ENCODE results near the gene CPNE5.

Gene CPNE5

DNA sequence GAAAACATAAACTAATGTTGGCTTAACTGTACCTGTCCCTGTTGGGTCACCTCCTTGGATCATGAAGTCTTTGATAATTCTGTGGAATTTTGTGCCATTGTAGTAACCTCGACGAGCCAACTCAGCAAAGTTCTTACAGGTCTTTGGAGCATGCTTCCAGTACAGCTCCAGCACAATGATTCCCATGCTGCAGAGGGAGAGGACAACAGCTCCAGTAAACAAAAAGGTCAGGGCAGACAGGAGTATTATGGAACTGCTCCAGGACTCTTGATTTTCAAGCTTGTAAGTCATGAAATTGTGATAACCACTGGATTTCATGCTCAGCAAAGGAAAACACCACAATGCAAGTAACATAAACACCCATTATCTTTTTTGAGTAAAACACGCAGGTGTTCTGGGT is 32.4 kb upstream of the CPNE5 start:
- Histone ChIP-seq H3K27me3 (ENCODE audit: control insufficient read depth in 1 of 2, insufficient read depth in 2 of 2, low read length in 2 of 2) (no peaks in the 10 kb centered on the region), H3K4me1 (ENCODE audit: insufficient read depth, low read length) (peaks cover 17% of the 10 kb centered on the region), H3K27ac (ENCODE audit: low read depth, low read length) (no peak overlapping the region), H3K36me3 (ENCODE audit: insufficient read depth, low read length) (no peaks in the 10 kb centered on the region), H3K9ac (ENCODE audit: low read length) (no peak overlapping the region), H3K4me3 (ENCODE audit: low read depth in 1 of 2, low read length in 2 of 2) (no peak overlapping the region), H3K9me3 (ENCODE audit: low read length) (no peaks in the 10 kb centered on the region)

- Histone ChIP-seq H3K27me3 (ENCODE audit: control insufficient read depth in 1 of 2, insufficient read depth in 2 of 2, low read length in 2 of 2) (no peaks in the 10 kb centered on the region), H3K4me1 (ENCODE audit: insufficient read depth, low read length) (no peaks in the 10 kb centered on the region), H3K4me3 (ENCODE audit: low read depth in 1 of 2, low read length in 2 of 2) (no peak overlapping the region), H3K36me3 (ENCODE audit: insufficient read depth, low read length) (peaks cover 6% of the 10 kb centered on the region), H3K27ac (ENCODE audit: low read depth, low read length) (no peak overlapping the region), H3K9ac (ENCODE audit: low read length) (no peak overlapping the region), H3K9me3 (ENCODE audit: low read length) (no peaks in the 10 kb centered on the region)
Measured at GRCh38 chr6:36867471-36868224, 28.4 kb upstream of the CPNE5 start.

GRCh38 chr6:36865835-36866234 is 26.6 kb upstream of the CPNE5 start:
- no peaks in the 10 kb centered on the region for H3K4me1 ChIP-seq (ENCODE audit: insufficient read depth, low read length)
- peaks cover 6% of the 10 kb centered on the region for H3K36me3 ChIP-seq (ENCODE audit: insufficient read depth, low read length)
- H3K27me3 ChIP-seq (ENCODE audit: control insufficient read depth in 1 of 2, insufficient read depth in 2 of 2, low read length in 2 of 2), result no peaks in the 10 kb centered on the region
- no peak overlapping the region for H3K4me3 ChIP-seq (ENCODE audit: low read depth in 1 of 2, low read length in 2 of 2)
- no peaks in the 10 kb centered on the region for H3K9me3 ChIP-seq (ENCODE audit: low read length)
- no peak overlapping the region for H3K9ac ChIP-seq (ENCODE audit: low read length)
- H3K27ac ChIP-seq (ENCODE audit: low read depth, low read length), result no peak overlapping the region

- Histone ChIP-seq H3K4me1 (ENCODE audit: insufficient read depth, low read length) (no peaks in the 10 kb centered on the region), H3K9ac (ENCODE audit: low read length) (no peak overlapping the region), H3K4me3 (ENCODE audit: low read depth in 1 of 2, low read length in 2 of 2) (no peak overlapping the region), H3K36me3 (ENCODE audit: insufficient read depth, low read length) (peaks cover 6% of the 10 kb centered on the region), H3K27me3 (ENCODE audit: control insufficient read depth in 1 of 2, insufficient read depth in 2 of 2, low read length in 2 of 2) (no peaks in the 10 kb centered on the region), H3K27ac (ENCODE audit: low read depth, low read length) (no peak overlapping the region), H3K9me3 (ENCODE audit: low read length) (no peaks in the 10 kb centered on the region)
Measured at GRCh38 chr6:36863670-36864540, 24.7 kb upstream of the CPNE5 start.

DNA sequence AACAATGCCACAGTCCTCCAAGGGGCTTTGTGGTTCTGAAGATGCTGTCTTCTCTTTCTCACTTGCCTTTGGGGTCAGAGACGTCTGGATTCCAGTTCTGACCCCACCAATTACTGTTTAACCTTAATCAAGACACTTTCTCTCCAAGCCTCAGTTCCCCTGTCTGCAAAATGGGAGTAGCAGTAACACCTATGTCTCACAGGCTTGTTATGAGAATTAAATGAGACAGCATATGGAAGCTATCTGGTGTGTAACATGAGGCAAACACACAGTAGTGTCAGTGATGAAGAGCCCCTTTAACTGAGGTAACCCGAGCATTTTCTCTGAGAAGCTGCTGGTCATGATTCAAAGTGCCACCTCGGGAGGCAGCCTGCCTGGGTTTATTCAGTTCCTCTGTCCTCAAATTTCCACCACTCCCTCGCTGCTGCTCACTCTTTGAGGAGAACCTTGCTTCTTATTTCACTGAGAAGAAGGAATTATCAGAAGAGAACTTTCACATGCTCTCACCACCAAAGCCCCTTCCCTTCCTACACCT is 23.7 kb upstream of the CPNE5 start:
- peaks cover 6% of the 10 kb centered on the region for H3K36me3 ChIP-seq (ENCODE audit: insufficient read depth, low read length)
- no peak overlapping the region for H3K4me3 ChIP-seq (ENCODE audit: low read depth in 1 of 2, low read length in 2 of 2)
- H3K9me3 ChIP-seq (ENCODE audit: low read length), result no peaks in the 10 kb centered on the region
- H3K27me3 ChIP-seq (ENCODE audit: control insufficient read depth in 1 of 2, insufficient read depth in 2 of 2, low read length in 2 of 2), result no peaks in the 10 kb centered on the region
- H3K4me1 ChIP-seq (ENCODE audit: insufficient read depth, low read length), result no peaks in the 10 kb centered on the region
- H3K27ac ChIP-seq (ENCODE audit: low read depth, low read length), result no peak overlapping the region
- no peak overlapping the region for H3K9ac ChIP-seq (ENCODE audit: low read length)

DNA sequence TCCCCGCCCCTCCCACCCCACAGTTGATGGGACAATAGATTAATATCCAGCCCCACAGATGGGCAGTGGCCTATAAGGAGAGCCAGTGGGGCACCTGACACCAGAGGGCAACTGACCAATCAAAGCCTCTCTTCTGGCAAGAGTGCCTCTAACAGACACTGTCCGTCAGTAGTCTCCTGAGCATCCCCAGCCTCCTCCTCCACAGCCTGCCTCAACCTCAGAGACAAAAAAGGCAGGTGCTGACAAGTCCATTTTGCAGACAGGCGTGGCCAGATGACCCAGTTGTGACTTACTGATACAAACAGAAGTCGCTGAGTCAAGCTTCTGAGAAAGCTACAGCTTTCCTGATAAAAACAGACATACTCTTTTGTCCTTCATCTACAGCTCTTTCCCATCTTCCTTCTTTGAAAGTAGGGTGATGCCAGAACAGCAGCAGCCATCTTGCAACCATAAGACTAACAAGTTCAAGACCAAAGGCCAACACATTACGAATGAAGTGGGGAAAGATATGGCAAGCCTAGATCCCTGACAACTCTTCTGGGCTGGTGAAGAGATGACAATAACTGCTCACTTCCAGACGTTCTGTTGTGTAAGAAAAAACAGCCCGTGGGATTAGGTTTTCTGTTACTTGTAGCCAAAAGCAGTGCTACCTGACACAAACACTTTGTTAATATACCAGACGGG is 23.1 kb upstream of the CPNE5 start:
- Histone ChIP-seq H3K9me3 (ENCODE audit: low read length) (no peaks in the 10 kb centered on the region), H3K27me3 (ENCODE audit: control insufficient read depth in 1 of 2, insufficient read depth in 2 of 2, low read length in 2 of 2) (no peaks in the 10 kb centered on the region), H3K4me1 (ENCODE audit: insufficient read depth, low read length) (no peaks in the 10 kb centered on the region), H3K27ac (ENCODE audit: low read depth, low read length) (no peak overlapping the region), H3K9ac (ENCODE audit: low read length) (no peak overlapping the region), H3K4me3 (ENCODE audit: low read depth in 1 of 2, low read length in 2 of 2) (no peak overlapping the region), H3K36me3 (ENCODE audit: insufficient read depth, low read length) (peaks cover 6% of the 10 kb centered on the region)

- Histone ChIP-seq H3K4me3 (ENCODE audit: low read depth in 1 of 2, low read length in 2 of 2) (no peak overlapping the region), H3K27me3 (ENCODE audit: control insufficient read depth in 1 of 2, insufficient read depth in 2 of 2, low read length in 2 of 2) (no peaks in the 10 kb centered on the region), H3K27ac (ENCODE audit: low read depth, low read length) (no peak overlapping the region), H3K4me1 (ENCODE audit: insufficient read depth, low read length) (no peaks in the 10 kb centered on the region), H3K36me3 (ENCODE audit: insufficient read depth, low read length) (peaks cover 6% of the 10 kb centered on the region), H3K9me3 (ENCODE audit: low read length) (no peaks in the 10 kb centered on the region), H3K9ac (ENCODE audit: low read length) (no peak overlapping the region)
Measured at GRCh38 chr6:36860126-36860525, 20.9 kb upstream of the CPNE5 start.

DNA sequence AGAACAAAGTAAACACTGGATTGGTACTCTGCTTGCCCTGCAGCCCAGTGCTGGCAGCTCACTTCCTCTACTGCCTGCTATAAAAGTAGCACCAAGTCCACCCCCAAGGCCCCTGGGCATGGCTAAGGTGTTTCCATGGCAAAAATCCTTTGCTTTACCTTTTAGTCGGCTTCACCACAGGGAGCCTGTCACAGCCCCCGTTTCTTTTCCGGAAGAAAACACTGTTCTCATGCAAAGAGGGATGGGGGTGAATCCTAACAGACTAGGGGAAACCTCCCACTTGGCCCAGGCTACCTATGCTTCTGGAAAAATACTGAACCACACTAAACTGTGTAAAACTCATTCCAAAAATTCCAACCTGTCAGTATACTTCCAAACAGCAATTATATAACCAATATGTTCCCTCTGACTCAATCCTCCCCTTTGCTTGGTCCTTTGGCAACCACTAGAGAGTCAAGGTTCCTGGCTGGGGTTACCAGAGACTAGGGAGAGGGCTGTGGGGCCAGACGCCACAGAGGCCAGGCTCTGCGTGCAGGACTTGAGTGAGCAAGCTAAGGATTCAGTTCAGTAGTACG is 19.2 kb upstream of the CPNE5 start:
- Histone ChIP-seq H3K9me3 (ENCODE audit: low read length) (no peaks in the 10 kb centered on the region), H3K36me3 (ENCODE audit: insufficient read depth, low read length) (peaks cover 6% of the 10 kb centered on the region), H3K27ac (ENCODE audit: low read depth, low read length) (no peak overlapping the region), H3K9ac (ENCODE audit: low read length) (no peak overlapping the region), H3K4me3 (ENCODE audit: low read depth in 1 of 2, low read length in 2 of 2) (no peak overlapping the region), H3K4me1 (ENCODE audit: insufficient read depth, low read length) (peaks cover 4% of the 10 kb centered on the region), H3K27me3 (ENCODE audit: control insufficient read depth in 1 of 2, insufficient read depth in 2 of 2, low read length in 2 of 2) (no peaks in the 10 kb centered on the region)

GRCh38 chr6:36857325-36857724 is 18.1 kb upstream of the CPNE5 start:
- Histone ChIP-seq H3K36me3 (ENCODE audit: insufficient read depth, low read length) (peaks cover 6% of the 10 kb centered on the region), H3K9ac (ENCODE audit: low read length) (no peak overlapping the region), H3K9me3 (ENCODE audit: low read length) (no peaks in the 10 kb centered on the region), H3K4me1 (ENCODE audit: insufficient read depth, low read length) (peaks cover 14% of the 10 kb centered on the region), H3K27ac (ENCODE audit: low read depth, low read length) (no peak overlapping the region), H3K27me3 (ENCODE audit: control insufficient read depth in 1 of 2, insufficient read depth in 2 of 2, low read length in 2 of 2) (no peaks in the 10 kb centered on the region), H3K4me3 (ENCODE audit: low read depth in 1 of 2, low read length in 2 of 2) (no peak overlapping the region)

DNA sequence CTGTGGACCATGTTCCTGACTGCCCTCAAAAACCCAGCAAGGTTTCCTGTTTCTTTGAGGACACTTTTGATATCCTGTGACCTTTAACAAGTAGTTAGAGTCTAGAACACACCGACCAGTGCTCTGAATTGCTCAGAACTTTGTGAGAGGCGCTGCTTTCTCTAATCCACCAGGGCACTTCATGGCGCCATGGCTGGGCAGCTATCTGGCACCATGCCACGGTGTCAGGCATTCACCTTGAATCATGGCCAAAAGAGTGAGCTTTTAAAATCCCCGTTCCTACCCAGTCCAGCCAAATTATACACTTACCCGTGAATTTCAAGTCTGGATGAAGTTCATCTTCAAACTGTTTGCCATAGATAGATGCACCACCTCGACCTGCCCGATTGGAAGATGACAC is 17.0 kb upstream of the CPNE5 start:
- Histone ChIP-seq H3K4me1 (ENCODE audit: insufficient read depth, low read length) (peaks cover 25% of the 10 kb centered on the region), H3K27ac (ENCODE audit: low read depth, low read length) (no peak overlapping the region), H3K4me3 (ENCODE audit: low read depth in 1 of 2, low read length in 2 of 2) (no peak overlapping the region), H3K27me3 (ENCODE audit: control insufficient read depth in 1 of 2, insufficient read depth in 2 of 2, low read length in 2 of 2) (no peaks in the 10 kb centered on the region), H3K9me3 (ENCODE audit: low read length) (no peaks in the 10 kb centered on the region), H3K9ac (ENCODE audit: low read length) (no peak overlapping the region), H3K36me3 (ENCODE audit: insufficient read depth, low read length) (peaks cover 6% of the 10 kb centered on the region)

DNA sequence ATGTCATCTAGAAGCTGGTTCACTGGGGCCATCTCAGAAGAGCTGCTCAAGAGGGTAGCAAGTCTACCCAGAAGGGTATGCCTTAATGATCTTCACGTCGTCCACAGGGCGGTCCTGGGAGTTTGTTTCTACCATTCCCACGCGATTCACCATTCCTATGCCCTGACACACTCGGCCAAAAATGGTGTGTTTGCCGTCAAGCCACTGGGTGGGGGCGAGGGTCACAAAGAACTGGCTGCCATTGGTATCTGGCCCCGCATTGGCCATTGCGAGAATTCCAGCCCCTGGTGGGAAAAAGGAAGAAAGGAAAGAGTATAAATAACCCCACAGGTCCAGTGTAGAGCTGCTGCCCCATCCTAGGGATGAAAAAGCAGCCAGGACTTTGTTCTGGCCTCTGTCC is 16.5 kb upstream of the CPNE5 start:
- no peaks in the 10 kb centered on the region for H3K9me3 ChIP-seq (ENCODE audit: low read length)
- no peaks in the 10 kb centered on the region for H3K27me3 ChIP-seq (ENCODE audit: control insufficient read depth in 1 of 2, insufficient read depth in 2 of 2, low read length in 2 of 2)
- no peak overlapping the region for H3K27ac ChIP-seq (ENCODE audit: low read depth, low read length)
- peaks cover 6% of the 10 kb centered on the region for H3K36me3 ChIP-seq (ENCODE audit: insufficient read depth, low read length)
- no peak overlapping the region for H3K4me3 ChIP-seq (ENCODE audit: low read depth in 1 of 2, low read length in 2 of 2)
- no peak overlapping the region for H3K9ac ChIP-seq (ENCODE audit: low read length)
- peaks cover 29% of the 10 kb centered on the region for H3K4me1 ChIP-seq (ENCODE audit: insufficient read depth, low read length)

Data from muscle layer of colon (tissue), 2 donors.